Femur (tissue), 1 donor: ENCODE data around the gene PFDN6.

ENCODE experiments used
- DNase-seq: peaks from one replicate; pipeline ENCODE4 v3.0.0-alpha.2; 2017

Gene PFDN6

GRCh38 chr6:33318426-33319073 lies 29.1 kb downstream of the PFDN6 start:
- DNase-seq: no peak

- DNase-seq: no peak
These were observed 30.5 kb downstream of the PFDN6 start for GRCh38 chr6:33319939-33320314.

GRCh38 chr6:33320315-33321181 lies 31.1 kb downstream of the PFDN6 start:
- DNase-seq: no peak

- DNase-seq: no peak
These were observed 31.8 kb downstream of the PFDN6 start for GRCh38 chr6:33321227-33321626.

- no peak for DNase-seq
These were observed 34.2 kb downstream of the PFDN6 start for GRCh38 chr6:33323623-33323948.

- DNase-seq: no peak
These were observed 34.7 kb downstream of the PFDN6 start for GRCh38 chr6:33324125-33324524.

- no peak for DNase-seq
These were observed 39.7 kb downstream of the PFDN6 start for GRCh38 chr6:33329058-33329457.

- no peak for DNase-seq
These were observed 41.3 kb downstream of the PFDN6 start for GRCh38 chr6:33330736-33331135.

GRCh38 chr6:33333666-33334065 lies 44.3 kb downstream of the PFDN6 start:
- DNase-seq: no peak

- DNase-seq: no peak
These were observed 46.5 kb downstream of the PFDN6 start for GRCh38 chr6:33335916-33336315.

- no peak for DNase-seq
These were observed 47.1 kb downstream of the PFDN6 start for GRCh38 chr6:33336495-33336894.

- no peak for DNase-seq
These were observed 49.8 kb downstream of the PFDN6 start for GRCh38 chr6:33339193-33339592.
